ENCODE data around the gene PAQR6. TPM values are rescaled to one million over a fixed set of nuclear protein-coding genes. Genes with fewer than 3 reads are reported as not detected.

The PAQR6 gene
- total and polyA plus RNA-seq, 3 donors from 2014 or later = 3.6 to 10.5 (median 8.0) TPM

DNA sequence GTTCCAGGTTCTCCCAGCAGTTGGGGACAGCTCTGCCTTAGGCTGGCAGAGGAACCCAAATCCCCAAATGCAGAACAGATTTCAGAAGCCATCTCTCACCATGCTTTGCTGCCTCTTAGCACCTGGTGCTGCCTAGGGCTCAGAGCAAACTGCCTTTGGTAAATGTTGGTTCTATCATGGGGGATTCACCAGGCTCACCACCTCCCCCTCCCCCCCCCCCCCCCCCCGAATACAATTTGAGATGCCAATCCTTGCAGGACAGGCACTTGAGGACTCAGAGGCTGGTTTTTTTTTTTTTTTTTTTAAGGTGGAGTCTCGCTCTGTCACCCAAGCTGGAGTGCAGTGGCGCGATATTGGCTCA, 447 bp upstream of the PAQR6 start:
- Histone ChIP-seq H3K36me3 (ENCODE audit: low read depth, missing control alignments) (no peaks in the 10 kb centered on the region), H3K27ac (no peak overlapping the region), H3K4me3 (no peak overlapping the region), H3K4me1 (peaks cover 25% of the 10 kb centered on the region), H3K9me3 (no peaks in the 10 kb centered on the region), H3K27me3 (no peaks in the 10 kb centered on the region)
- TF ChIP-seq POLR2A (IDR thresholded peaks at IDR 0.05) (no peak), CTCF (IDR thresholded peaks at IDR 0.05) (no peak)
- DNase-seq = no peak
- intact Hi-C loops (cut with DNase I; ENCODE audit: low total_unique reads) = no loop called here
- 76 to 82% methylated on average over 4 of the region's 4 CpGs for WGBS, 2 donors

GRCh38 chr1:156246781-156247459, 936 bp downstream of the PAQR6 start:
- WGBS, 2 donors = 61 to 64% methylated on average over 5 to 12 of the region's 16 CpGs
- no peaks in the 10 kb centered on the region for H3K9me3 ChIP-seq
- no peaks in the 10 kb centered on the region for H3K36me3 ChIP-seq (ENCODE audit: low read depth, missing control alignments)
- TF ChIP-seq CTCF (IDR thresholded peaks at IDR 0.05) = no peak
- no peak for TF ChIP-seq POLR2A (IDR thresholded peaks at IDR 0.05)
- intact Hi-C loops (cut with DNase I; ENCODE audit: low total_unique reads) = no loop called here
- peaks cover 25% of the 10 kb centered on the region for H3K4me1 ChIP-seq
- no peak for DNase-seq
- H3K27ac ChIP-seq = no peak overlapping the region
- H3K27me3 ChIP-seq = no peaks in the 10 kb centered on the region
- H3K4me3 ChIP-seq = no peak overlapping the region

- intact Hi-C loops (cut with DNase I; ENCODE audit: low total_unique reads) = no loop called here
- no peak overlapping the region for H3K27ac ChIP-seq
- peaks cover 25% of the 10 kb centered on the region for H3K4me1 ChIP-seq
- no peak overlapping the region for H3K4me3 ChIP-seq
- 41 to 46% methylated on average over 5 to 10 of the region's 10 CpGs for WGBS, 2 donors
- TF ChIP-seq CTCF (IDR thresholded peaks at IDR 0.05) = no peak
- no peak for TF ChIP-seq POLR2A (IDR thresholded peaks at IDR 0.05)
- no peaks in the 10 kb centered on the region for H3K9me3 ChIP-seq
- no peaks in the 10 kb centered on the region for H3K27me3 ChIP-seq
- no peak for DNase-seq
- no peaks in the 10 kb centered on the region for H3K36me3 ChIP-seq (ENCODE audit: low read depth, missing control alignments)
These were observed 1.5 kb downstream of the PAQR6 start for GRCh38 chr1:156246241-156246780.

DNA sequence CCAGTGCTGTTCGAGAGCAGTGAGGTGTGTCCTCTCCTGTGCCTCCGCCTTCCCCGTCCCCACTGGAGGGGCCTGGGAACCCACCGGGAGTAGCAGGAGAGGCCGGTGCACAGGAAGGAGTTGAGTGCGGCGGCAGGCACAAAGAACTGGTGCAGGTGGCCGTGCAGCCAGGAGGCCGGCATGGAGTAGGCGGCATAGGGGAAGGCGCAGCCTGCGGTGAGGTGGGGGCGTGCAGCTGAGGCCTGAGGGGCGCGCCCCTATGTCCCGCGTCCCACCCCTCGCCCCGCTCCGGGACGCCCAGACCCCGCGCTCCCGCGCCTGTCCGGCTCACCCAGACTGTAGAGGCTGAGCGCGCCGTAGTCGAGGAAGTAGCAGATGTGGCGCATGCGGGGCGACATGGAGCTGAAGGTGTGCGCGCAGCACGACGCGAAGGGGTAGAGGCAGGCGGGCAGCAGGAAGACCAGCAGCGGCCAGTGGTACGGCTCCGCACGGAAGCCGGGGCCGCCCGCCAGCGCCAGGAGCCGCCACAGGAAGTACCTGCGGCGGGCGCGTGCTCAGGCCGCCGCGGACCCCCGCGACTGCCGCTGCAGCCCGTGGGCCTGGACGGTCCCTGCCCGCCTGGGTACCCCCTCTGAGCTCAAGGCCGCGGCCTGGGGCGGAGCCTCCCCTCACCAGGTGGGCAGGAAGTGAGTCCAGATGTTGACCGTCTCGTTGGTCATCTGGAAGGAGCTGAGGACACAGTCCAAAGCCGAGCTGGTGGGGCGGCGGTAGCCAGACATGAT, 2.2 kb downstream of the PAQR6 start:
- Histone ChIP-seq H3K27ac (no peak overlapping the region), H3K4me3 (no peak overlapping the region), H3K27me3 (no peaks in the 10 kb centered on the region), H3K4me1 (peaks cover 25% of the 10 kb centered on the region), H3K9me3 (no peaks in the 10 kb centered on the region), H3K36me3 (ENCODE audit: low read depth, missing control alignments) (no peaks in the 10 kb centered on the region)
- intact Hi-C loops (cut with DNase I; ENCODE audit: low total_unique reads) = no loop called here
- DNase-seq = no peak
- WGBS, 2 donors = 3 to 10% methylated on average over 21 to 61 of the region's 69 CpGs
- TF ChIP-seq CTCF (IDR thresholded peaks at IDR 0.05) = no peak
- TF ChIP-seq POLR2A (IDR thresholded peaks at IDR 0.05) = no peak

All from testis (tissue), 3 donors.